PC-9 (cell line): Measurements from ENCODE around the gene INS. TPM values are rescaled to one million over a fixed set of nuclear protein-coding genes. Genes with fewer than 3 reads are reported as not detected.

Experiments
- BruUV-seq: library from RNA; stranded (reverse); fragments of 400-500 nt; replicated peaks from 2 replicates; lab custom pipeline; 2021; lab: Mats Ljungman, UMichigan
- CTCF ChIA-PET: fragments of 300-600 bp; sonication (Branson Sonifier 250); formaldehyde crosslinking; loops from one replicate; lab custom pipeline; 2022; ENCODE audit warnings: antibody characterized with exemption; lab: Charles Lee
- POLR2A ChIA-PET: fragments of 300-600 bp; sonication (Branson Sonifier 250); formaldehyde crosslinking; loops from one replicate; lab custom pipeline; 2022; ENCODE audit warnings: antibody characterized with exemption; ENCODE audit not compliant: unreplicated experiment; lab: Charles Lee
- DNase-seq, 2 experiments: peaks; one replicate each; pipeline versions ENCODE4 v3.0.0 to v3.0.0-alpha.2; 2015 to 2022; ENCODE audit warnings: mixed read lengths in 1 of 2
- H2AFZ ChIP-seq: fragments of 200-600 bp; sonication (generic); 2 replicates; pipeline ENCODE4 v1.8.1; 2017; ENCODE audit warnings: antibody characterized with exemption
- H3F3A ChIP-seq: fragments of 200-600 bp; sonication (generic); 2 replicates; pipeline ENCODE4 v1.8.1; 2017; ENCODE audit warnings: antibody characterized with exemption, mild to moderate bottlenecking, low read depth; ENCODE audit not compliant: insufficient read depth
- H3K27ac ChIP-seq: fragments of 200-600 bp; sonication (generic); 2 replicates; pipeline ENCODE4 v1.6.1; 2016; ENCODE audit warnings: mixed run types
- H3K27me3 ChIP-seq: fragments of 200-600 bp; sonication (generic); 2 replicates; pipeline ENCODE4 v1.6.1; 2016; ENCODE audit warnings: low read depth, mixed run types; ENCODE audit not compliant: insufficient read depth
- H3K36me3 ChIP-seq: fragments of 200-600 bp; sonication (generic); 2 replicates; pipeline ENCODE4 v1.6.1; 2016; ENCODE audit warnings: low read depth, mixed run types
- H3K4me1 ChIP-seq: fragments of 200-600 bp; sonication (generic); replicated peaks from 2 replicates; pipeline ENCODE4 v1.6.1; 2016; ENCODE audit warnings: mixed run types; ENCODE audit not compliant: insufficient read depth
- H3K4me2 ChIP-seq: fragments of 200-600 bp; sonication (generic); 2 replicates; pipeline ENCODE4 v1.6.1; 2017; ENCODE audit warnings: mixed run types
- H3K4me3 ChIP-seq: fragments of 200-600 bp; sonication (generic); 2 replicates; pipeline ENCODE4 v1.6.1; 2016; ENCODE audit warnings: mixed run types
- H3K79me2 ChIP-seq: fragments of 200-600 bp; sonication (generic); 2 replicates; pipeline ENCODE4 v1.6.1; 2017; ENCODE audit warnings: low read depth, mixed run types
- H3K9me2 ChIP-seq: fragments of 200-600 bp; sonication (generic); 2 replicates; pipeline ENCODE4 v1.8.1; 2017; ENCODE audit warnings: mild to moderate bottlenecking; ENCODE audit not compliant: insufficient read depth
- H3K9me3 ChIP-seq: fragments of 200-600 bp; sonication (generic); 2 replicates; pipeline ENCODE4 v1.8.1; 2016; ENCODE audit warnings: low read depth; ENCODE audit not compliant: insufficient read depth
- H4K20me1 ChIP-seq: fragments of 200-600 bp; sonication (generic); 2 replicates; pipeline ENCODE4 v1.8.1; 2017; ENCODE audit not compliant: insufficient read depth
- EZH2 ChIP-seq: fragments of 200-600 bp; sonication (generic); IDR thresholded peaks from 2 replicates; pipeline ENCODE4 v1.8.0; 2017; ENCODE audit warnings: antibody characterized with exemption, low read depth
- intact Hi-C: fragments of 100-400 bp; cut with micrococcal nuclease; formaldehyde crosslinking; loops from one replicate; pipeline ENCODE4 v1.10.0; 2022; ENCODE audit not compliant: unreplicated experiment
- total RNA-seq: library from RNA; stranded (reverse); gene quantifications from 2 replicates; pipeline ENCODE4 v1.2.3, GENCODE V29; 2021
- TF ChIP-seq, protein P1 (sequence below): fragments of 200-600 bp; sonication (generic); conservative IDR thresholded peaks from 2 replicates; pipeline ENCODE4 v1.6.1; 2017; ENCODE audit warnings: mixed run types, antibody characterized with exemption, mild to moderate bottlenecking, moderate library complexity

INS gene
- total RNA-seq, 1 experiment from 2014 or later, result not detected

DNA sequence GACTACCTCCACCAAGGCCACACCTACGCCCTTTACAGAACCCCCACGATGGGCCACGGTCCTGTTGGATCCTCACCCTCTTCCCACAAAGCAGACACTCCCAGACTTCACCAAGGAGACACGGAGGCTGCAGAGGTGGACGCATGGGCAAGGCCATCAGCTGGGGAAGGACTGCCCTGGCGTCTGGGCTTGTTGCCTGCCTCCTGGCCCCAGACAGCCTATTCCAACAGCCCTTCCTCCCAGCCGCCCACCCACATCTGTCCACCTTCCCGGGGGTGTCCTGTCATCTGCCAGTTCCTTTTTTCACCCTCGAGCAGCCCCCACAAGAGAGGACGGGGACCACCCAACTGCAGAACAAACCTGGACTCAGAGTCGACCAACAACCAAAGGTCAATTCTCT, 39.5 kb upstream of the INS start:
- no TSS peak for BruUV-seq
- no peaks in the 10 kb centered on the region for H3K79me2 ChIP-seq
- no peaks in the 10 kb centered on the region for H3K27me3 ChIP-seq
- H3K27ac ChIP-seq, result no peak overlapping the region
- H3K4me3 ChIP-seq, result no peak overlapping the region
- intact Hi-C loops, result no loop called here
- H3K4me2 ChIP-seq, result no peak overlapping the region
- TF ChIP-seq, protein P1, sequence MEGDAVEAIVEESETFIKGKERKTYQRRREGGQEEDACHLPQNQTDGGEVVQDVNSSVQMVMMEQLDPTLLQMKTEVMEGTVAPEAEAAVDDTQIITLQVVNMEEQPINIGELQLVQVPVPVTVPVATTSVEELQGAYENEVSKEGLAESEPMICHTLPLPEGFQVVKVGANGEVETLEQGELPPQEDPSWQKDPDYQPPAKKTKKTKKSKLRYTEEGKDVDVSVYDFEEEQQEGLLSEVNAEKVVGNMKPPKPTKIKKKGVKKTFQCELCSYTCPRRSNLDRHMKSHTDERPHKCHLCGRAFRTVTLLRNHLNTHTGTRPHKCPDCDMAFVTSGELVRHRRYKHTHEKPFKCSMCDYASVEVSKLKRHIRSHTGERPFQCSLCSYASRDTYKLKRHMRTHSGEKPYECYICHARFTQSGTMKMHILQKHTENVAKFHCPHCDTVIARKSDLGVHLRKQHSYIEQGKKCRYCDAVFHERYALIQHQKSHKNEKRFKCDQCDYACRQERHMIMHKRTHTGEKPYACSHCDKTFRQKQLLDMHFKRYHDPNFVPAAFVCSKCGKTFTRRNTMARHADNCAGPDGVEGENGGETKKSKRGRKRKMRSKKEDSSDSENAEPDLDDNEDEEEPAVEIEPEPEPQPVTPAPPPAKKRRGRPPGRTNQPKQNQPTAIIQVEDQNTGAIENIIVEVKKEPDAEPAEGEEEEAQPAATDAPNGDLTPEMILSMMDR, result no peak
- TF ChIP-seq EZH2, result no peak
- no peaks in the 10 kb centered on the region for H3K36me3 ChIP-seq
- H3K4me1 ChIP-seq, result peaks cover 23% of the 10 kb centered on the region
- no peaks in the 10 kb centered on the region for H4K20me1 ChIP-seq
- ChIA-PET POLR2A (no interaction called here), CTCF (no interaction called here)
- DNase-seq, result no peak
- H3K9me3 ChIP-seq, result no peaks in the 10 kb centered on the region
- H3F3A ChIP-seq, result no peaks in the 10 kb centered on the region
- no peaks in the 10 kb centered on the region for H3K9me2 ChIP-seq
- H2AFZ ChIP-seq, result no peak overlapping the region

DNA sequence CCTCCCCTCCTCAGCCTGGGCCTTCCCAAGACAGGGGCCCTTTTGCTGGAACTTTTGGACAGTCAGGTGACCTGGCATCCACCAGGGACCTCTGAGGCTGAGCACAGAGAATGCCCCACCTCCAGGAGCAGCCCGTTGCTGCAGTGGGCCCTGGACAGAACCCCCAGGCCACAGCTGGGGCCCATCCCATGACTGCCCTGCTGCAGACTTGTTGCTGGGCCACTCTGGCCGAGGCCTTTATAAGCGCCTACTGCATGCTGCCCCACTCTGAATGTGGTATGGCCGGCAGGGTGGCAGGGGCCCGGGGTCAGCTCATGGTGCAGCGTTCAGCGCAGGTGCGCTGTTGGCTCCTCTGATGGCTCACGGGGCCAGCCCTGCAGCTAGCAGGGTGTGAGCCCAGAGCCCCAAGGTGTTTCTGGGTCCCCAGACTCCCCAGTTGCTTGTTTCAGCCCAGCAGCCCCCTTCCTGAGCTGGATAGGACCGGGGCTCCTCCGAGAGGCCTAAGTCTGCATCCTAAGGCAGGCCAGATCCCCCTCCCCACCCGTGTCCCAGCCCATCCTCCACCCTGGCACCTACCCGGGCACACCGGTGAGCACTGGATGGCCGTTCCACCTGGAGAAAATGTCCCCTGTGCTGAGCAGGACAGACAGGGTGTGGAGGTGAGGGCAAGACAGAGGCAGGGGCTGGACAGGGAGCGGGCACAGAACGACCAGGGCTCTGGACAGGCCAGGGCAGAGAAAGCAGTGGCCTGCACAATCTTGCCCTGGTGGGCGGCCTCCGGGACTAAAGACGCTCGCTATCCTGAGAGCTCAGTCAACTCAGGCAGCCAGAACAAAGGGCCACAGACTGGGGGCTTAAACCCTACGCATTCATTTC, 38.7 kb upstream of the INS start:
- Histone ChIP-seq H3K9me2 (no peaks in the 10 kb centered on the region), H3K79me2 (no peaks in the 10 kb centered on the region), H2AFZ (no peak overlapping the region), H3K27me3 (no peaks in the 10 kb centered on the region), H3F3A (no peaks in the 10 kb centered on the region), H3K9me3 (no peaks in the 10 kb centered on the region), H3K36me3 (no peaks in the 10 kb centered on the region), H4K20me1 (no peaks in the 10 kb centered on the region), H3K4me1 (peaks cover 23% of the 10 kb centered on the region), H3K4me2 (no peak overlapping the region), H3K4me3 (no peak overlapping the region), H3K27ac (no peak overlapping the region)
- intact Hi-C loops, result loop anchor here (5.0 kb wide), 1 partner anchor 203 kb away; the partner anchor contains the start of gene TSSC4
- ChIA-PET POLR2A (no interaction called here), CTCF (interaction anchor here (0.9 kb wide), 1 partner anchor 99 kb away, joined by 3 read pairs; no protein-coding TSS in a partner anchor)
- BruUV-seq, result no TSS peak
- DNase-seq, result no peak
- TF ChIP-seq, protein P1, result no peak
- no peak for TF ChIP-seq EZH2

DNA sequence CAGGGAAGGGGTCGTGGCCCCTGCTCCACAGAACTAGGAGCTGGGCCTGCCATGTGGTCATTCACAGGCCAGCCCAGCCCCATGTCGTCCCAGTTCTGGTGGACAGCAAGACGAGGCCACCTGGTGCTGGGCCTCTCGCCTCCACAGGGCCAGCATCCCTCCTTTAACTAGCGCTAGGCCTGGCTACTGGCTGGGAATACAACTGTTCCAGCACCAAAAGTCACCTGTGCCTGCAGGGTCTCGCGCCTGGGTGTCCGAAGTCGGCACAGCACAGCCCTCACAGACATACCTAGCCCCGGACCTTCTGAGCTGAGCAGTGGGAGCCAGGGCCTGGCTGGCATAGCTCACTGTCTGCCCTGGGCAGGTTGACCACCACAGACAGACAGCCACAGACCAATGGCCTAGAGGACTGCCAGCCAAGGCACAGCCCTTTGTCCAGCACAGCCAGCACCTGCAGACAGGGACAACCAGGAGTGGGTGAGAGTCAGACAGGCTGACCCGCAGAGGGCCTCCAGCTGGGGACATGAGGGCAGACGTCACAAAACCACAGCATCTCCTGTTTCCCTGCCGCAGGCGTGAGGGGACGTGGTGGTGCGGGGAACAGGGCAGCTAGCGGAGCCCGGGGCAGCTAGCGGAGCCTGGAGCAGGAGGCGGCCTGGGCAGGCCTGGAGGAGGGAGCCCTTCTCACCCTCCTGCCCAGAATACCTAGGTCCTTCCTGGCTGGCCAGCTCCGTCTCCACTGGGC, 37.8 kb upstream of the INS start:
- Histone ChIP-seq H4K20me1 (no peaks in the 10 kb centered on the region), H2AFZ (no peak overlapping the region), H3K4me1 (peaks cover 23% of the 10 kb centered on the region), H3K4me3 (no peak overlapping the region), H3K27me3 (no peaks in the 10 kb centered on the region), H3K9me3 (no peaks in the 10 kb centered on the region), H3K79me2 (no peaks in the 10 kb centered on the region), H3K9me2 (no peaks in the 10 kb centered on the region), H3K36me3 (no peaks in the 10 kb centered on the region), H3K4me2 (no peak overlapping the region), H3K27ac (no peak overlapping the region), H3F3A (no peaks in the 10 kb centered on the region)
- POLR2A ChIA-PET, result no interaction called here
- no TSS peak for BruUV-seq
- TF ChIP-seq, protein P1, result no peak
- no peak for TF ChIP-seq EZH2
- intact Hi-C loops, result loop anchor here (5.0 kb wide), 1 partner anchor 204 kb away; the partner anchor contains the start of gene TSSC4
- no peak for DNase-seq
- CTCF ChIA-PET, result interaction anchor here (0.9 kb wide), 1 partner anchor 100 kb away, joined by 3 read pairs; no protein-coding TSS in a partner anchor
